Pancreas (tissue), 10 donors: ENCODE measurements around the gene LSM3. TPM values are rescaled to one million over a fixed set of nuclear protein-coding genes. Genes with fewer than 3 reads are reported as not detected.

Experiments used
- ATAC-seq, 4 donors: fragments of 200-7000 bp; cut with Tn5 transposase; one replicate each; pipeline versions ENCODE4 v1.8.0 to v1.9.1; 2020; ENCODE audit warnings: mild to moderate bottlenecking in 4 of 4, moderate library complexity in 4 of 4
- DNase-seq, 6 donors: peaks; one replicate each; pipeline ENCODE4 v3.0.0-alpha.2; 2020
- FAIRE-seq: peaks from 2 replicates; lab custom pipeline; 2012; peaks lifted over from hg19 to GRCh38; lab: Jason Lieb, UNC
- H3K27ac ChIP-seq, 4 donors: fragments of 200-600 bp; sonication (generic); 1 replicate in 3 of 4; 2 replicates in 1 of 4; pipeline versions ENCODE4 v1.5.0 to v1.8.0; 2020
- H3K27me3 ChIP-seq, 4 donors: fragments of 200-600 bp; one replicate each; pipeline ENCODE4 v1.8.0; 2021
- H3K36me3 ChIP-seq, 3 donors: fragments of 200-600 bp; sonication (generic) in 1 of 3; one replicate each; pipeline versions ENCODE4 v1.5.0 to v1.8.0; 2020 to 2021
- H3K4me1 ChIP-seq, 3 donors: fragments of 200-600 bp; one replicate each; pipeline ENCODE4 v1.8.0; 2021
- H3K4me3 ChIP-seq, 4 donors: fragments of 200-600 bp; sonication (generic) in 2 of 4; one replicate each; pipeline versions ENCODE4 v1.5.0 to v1.8.0; 2020 to 2021
- H3K9me3 ChIP-seq, 4 donors: fragments of 200-600 bp; one replicate each; pipeline ENCODE4 v1.8.0; 2021
- WGBS, 2 donors: extraction: QIAGEN DNeasy Blood & Tissue Kit; methylation state at CpG; one replicate each; pipeline ENCODE4 v1.1.7; 2013; 5-methylcytosine and 5-hydroxymethylcytosine counted together
- intact Hi-C, 3 donors: fragments of 100-400 bp; cut with DNase I; formaldehyde crosslinking; loops; one replicate each; pipeline versions ENCODE4 v1.11.1 to v1.14.2; 2022
- polyA plus RNA-seq, 2 donors: library from polyadenylated mRNA; stranded (reverse); fragments of 200-250 nt; gene quantifications; one replicate each; pipeline ENCODE4 v1.2.3, GENCODE V29; 2013
- total RNA-seq, 6 donors: library from RNA; stranded (reverse); fragmentation: NEBNext Ultra II Directional in 4 of 6; extraction: Animal tissue kit (Norgen Biotek cat#: 25700) in 4 of 6; gene quantifications; one replicate each; pipeline versions ENCODE4 v1.2.1 to v1.2.4, GENCODE V29; 2021 to 2023
- TF ChIP-seq, protein P1 (sequence below), 4 donors: fragments of 200-600 bp; sonication (generic) in 3 of 4; IDR thresholded peaks; one replicate each; pipeline versions ENCODE4 v1.5.0 to v1.8.0; 2021; ENCODE audit warnings: antibody characterized with exemption in 4 of 4
- donor health status: healthy with polysubstance abuse.
- donor health status: DM: no; HTN: no; CAD: no; lungs with moderate emphysema.
- donor health status: DM: no; HTN: no; CAD: no.
- donor health status: control.
- donor health status: control.
- donor health status: Bipolar disorder and iron deficiency.
- donor health status: DM: yes; HTN: yes; CAD: no.
- donor health status: DM: no; HTN: no; CAD: no.
- donor health status: DM: no; HTN: no; CAD: no.
- donor health status: DM: yes; HTN: yes; CAD: no.

LSM3 gene
- total and polyA plus RNA-seq, 8 donors: 3.2 to 7.9 (median 4.3) TPM

DNA sequence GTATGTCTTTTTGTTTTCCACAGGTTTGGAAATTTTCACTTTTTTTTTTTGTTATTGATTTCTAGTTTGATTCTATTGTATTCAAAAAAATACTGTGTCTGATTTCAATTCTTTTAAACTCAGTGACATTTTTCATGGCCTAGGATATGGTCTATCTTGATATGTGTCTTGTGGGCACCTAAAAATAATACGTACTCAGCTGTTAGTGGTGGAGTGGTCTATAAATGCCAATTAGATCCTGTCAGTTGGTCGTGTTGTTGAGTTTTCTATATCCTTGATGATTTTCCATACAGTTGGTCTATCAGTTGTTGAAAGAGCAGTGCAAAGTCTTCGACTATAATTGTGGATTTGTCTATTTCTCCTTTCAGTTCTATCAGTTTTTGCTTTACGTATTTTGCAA, 61.7 kb downstream of the LSM3 start:
- intact Hi-C loops: no loop called here
- no peaks in the 10 kb centered on the region for H3K27me3 ChIP-seq
- no peaks in the 10 kb centered on the region for H3K9me3 ChIP-seq
- no peak overlapping the region for H3K27ac ChIP-seq
- no peak for ATAC-seq
- 70 to 74% methylated on average over 4 of the region's 4 CpGs for WGBS, 2 donors
- no peaks in the 10 kb centered on the region for H3K36me3 ChIP-seq
- H3K4me3 ChIP-seq: no peak overlapping the region
- no peaks in the 10 kb centered on the region for H3K4me1 ChIP-seq
- no peak for DNase-seq
- TF ChIP-seq, protein P1, sequence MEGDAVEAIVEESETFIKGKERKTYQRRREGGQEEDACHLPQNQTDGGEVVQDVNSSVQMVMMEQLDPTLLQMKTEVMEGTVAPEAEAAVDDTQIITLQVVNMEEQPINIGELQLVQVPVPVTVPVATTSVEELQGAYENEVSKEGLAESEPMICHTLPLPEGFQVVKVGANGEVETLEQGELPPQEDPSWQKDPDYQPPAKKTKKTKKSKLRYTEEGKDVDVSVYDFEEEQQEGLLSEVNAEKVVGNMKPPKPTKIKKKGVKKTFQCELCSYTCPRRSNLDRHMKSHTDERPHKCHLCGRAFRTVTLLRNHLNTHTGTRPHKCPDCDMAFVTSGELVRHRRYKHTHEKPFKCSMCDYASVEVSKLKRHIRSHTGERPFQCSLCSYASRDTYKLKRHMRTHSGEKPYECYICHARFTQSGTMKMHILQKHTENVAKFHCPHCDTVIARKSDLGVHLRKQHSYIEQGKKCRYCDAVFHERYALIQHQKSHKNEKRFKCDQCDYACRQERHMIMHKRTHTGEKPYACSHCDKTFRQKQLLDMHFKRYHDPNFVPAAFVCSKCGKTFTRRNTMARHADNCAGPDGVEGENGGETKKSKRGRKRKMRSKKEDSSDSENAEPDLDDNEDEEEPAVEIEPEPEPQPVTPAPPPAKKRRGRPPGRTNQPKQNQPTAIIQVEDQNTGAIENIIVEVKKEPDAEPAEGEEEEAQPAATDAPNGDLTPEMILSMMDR (IDR thresholded peaks at IDR 0.05): no peak
- no peak for FAIRE-seq

DNA sequence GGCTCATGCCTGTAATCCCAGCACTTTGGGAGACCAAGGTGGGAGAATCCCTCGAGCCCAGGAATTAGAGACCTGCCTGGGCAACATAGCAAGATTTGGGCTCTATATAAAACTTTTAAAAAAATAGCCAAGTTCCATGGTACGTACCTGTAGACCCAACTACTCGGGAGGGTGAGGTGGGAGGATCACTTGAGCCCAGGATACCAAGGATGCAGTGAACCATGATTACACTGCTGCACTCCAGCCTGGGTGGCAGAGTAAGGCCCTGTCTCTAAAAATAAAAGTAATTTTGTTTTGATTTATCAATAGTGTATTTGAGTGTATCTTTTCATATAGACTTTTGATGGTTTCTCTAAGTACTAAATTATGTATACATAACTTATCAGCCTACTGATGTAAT, 63.1 kb downstream of the LSM3 start:
- no peak overlapping the region for H3K4me3 ChIP-seq
- DNase-seq (no peak), FAIRE-seq (no peak), ATAC-seq (no peak)
- H3K27ac ChIP-seq: no peak overlapping the region
- no peaks in the 10 kb centered on the region for H3K4me1 ChIP-seq
- 90 to 96% methylated on average over 3 of the region's 3 CpGs for WGBS, 2 donors
- TF ChIP-seq, protein P1 (IDR thresholded peaks at IDR 0.05): no peak
- no peaks in the 10 kb centered on the region for H3K36me3 ChIP-seq
- no peaks in the 10 kb centered on the region for H3K27me3 ChIP-seq
- H3K9me3 ChIP-seq: no peaks in the 10 kb centered on the region
- intact Hi-C loops: no loop called here

DNA sequence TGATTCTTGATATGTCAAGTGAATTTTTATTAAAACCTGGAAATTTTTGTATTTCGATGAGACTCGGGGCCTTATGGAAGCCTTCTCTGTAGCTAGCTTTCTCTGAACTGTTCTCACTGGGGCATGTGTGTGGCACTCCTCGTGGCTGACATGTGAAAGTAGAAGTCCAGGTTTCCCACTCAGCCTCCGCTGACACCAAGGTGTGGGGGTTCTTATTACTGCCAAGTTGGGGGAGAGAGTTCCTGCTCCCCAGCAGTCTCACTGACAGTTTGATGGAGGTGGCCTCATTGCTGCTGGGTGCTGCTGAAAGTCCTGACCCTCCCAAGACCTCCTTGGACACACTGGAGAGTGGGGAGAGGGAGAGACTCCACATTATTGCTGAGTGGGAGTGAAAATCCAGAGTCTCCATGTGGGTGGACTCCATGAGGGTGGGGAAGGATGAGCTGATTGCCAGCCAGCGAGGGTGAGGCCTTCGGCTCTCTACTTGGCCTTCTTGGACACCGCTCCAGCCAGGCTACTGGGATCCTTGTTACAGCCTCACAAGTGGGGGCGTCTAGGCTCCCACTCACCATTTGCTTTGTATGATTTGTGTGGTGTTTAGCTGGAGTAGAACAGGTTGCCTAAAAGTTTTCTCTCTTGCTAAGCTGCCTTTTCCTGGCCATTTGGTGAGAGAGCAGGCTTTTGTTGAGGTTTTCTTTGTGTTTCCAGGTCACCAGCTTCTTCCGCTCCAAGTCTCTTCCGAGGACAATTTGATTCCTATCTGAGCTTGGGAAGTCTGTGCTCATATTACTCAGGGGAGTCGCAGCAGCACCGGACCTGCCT, 64.1 kb downstream of the LSM3 start:
- Histone ChIP-seq H3K36me3 (no peaks in the 10 kb centered on the region), H3K9me3 (no peaks in the 10 kb centered on the region), H3K27ac (no peak overlapping the region), H3K4me1 (no peaks in the 10 kb centered on the region), H3K27me3 (no peaks in the 10 kb centered on the region), H3K4me3 (no peak overlapping the region)
- intact Hi-C loops: no loop called here
- ATAC-seq (no peak), DNase-seq (no peak), FAIRE-seq (no peak)
- TF ChIP-seq, protein P1 (IDR thresholded peaks at IDR 0.05): no peak
- WGBS, 2 donors: 77 to 87% methylated on average over 12 of the region's 12 CpGs

DNA sequence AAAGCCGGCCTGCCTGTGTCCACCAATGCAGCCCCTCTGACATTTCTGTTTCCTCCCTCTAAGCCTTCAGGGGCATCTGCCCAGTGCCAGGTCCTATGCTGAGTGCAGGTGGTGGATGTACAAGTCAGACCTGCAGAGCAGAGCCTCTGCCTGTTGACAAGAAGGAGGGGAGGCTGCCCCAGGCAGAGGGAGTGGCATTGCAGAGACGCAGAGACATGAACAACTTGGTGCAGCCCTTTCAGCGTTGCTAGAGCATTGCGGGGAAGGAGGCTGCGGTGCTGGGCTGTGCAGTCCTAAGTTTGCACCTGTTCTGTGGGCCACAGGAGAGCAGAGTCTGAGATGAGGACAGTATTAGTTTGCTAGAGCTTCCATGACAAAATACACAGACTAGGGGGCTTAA, 65.2 kb downstream of the LSM3 start:
- FAIRE-seq: no peak

More for the DNA sequence above, 65.2 kb downstream of the LSM3 start:
- Histone ChIP-seq H3K4me3 (no peak overlapping the region), H3K36me3 (no peaks in the 10 kb centered on the region), H3K9me3 (no peaks in the 10 kb centered on the region), H3K27ac (no peak overlapping the region), H3K27me3 (no peaks in the 10 kb centered on the region), H3K4me1 (no peaks in the 10 kb centered on the region)
- intact Hi-C loops: no loop called here
- 91 to 96% methylated on average over 5 of the region's 5 CpGs for WGBS, 2 donors
- ATAC-seq (no peak), DNase-seq (no peak)
- TF ChIP-seq, protein P1 (IDR thresholded peaks at IDR 0.05): no peak
